HUDEP-2 (cell line): ENCODE data around the gene LHFPL2.
"Not testable (repeated sequence)": the region's sequence is repeated elsewhere in the genome, so short reads cannot be mapped to it uniquely, and the experiment has no call there.

Source experiments
- DNase-seq, 76 experiments: peaks; one replicate each; lab custom pipeline; 2025; ENCODE audit not compliant: unreplicated experiment in 76 of 76; lab: John Stamatoyannopoulos, UW

Gene LHFPL2

DNA sequence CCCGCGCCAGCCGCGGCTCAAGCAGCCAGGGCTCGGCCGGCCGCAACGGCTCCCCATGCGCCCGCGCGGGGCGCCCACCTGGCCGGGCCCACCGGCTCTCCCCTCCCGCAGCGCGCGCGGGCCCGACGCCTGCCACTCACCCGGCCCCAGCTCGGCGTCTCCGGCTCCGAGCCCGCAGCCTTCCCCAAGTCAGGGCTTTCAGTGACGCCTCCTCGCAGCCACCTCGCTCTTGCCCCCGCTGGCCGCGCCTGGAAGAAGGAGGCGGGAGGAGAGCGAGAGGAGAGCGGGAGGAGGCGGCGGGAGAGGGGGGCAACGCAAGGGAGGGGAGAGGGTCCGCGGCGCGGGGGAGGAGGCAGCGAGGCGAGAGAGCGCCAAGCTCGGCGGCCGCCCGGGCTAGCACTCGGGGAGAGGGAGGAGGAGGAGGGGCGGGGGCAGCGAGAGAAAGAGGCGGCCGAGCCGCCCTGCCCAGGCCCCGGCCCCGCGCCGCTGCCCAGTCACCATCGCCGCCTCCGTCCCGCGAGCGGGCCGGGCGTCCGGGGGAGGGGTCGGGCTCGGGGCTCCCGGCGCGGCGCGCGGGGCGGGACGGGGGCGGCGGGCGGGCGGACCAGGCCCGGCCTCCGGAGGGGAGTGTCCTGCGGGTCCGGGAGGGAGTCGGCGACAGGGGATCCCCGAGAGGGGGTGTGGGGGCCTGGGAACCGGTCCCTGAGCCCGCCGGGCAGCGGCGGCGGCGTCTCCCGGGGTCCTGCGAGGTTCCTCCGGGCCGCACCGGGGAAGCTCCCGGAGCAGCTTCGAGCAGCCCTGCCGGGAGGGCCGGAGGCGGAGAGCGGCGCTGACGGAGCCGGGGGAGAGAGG is at the start of gene LHFPL2:
TSS of gene LHFPL2 (minus strand) at position 414 of the 852 bp plus-strand sequence. CDS start 138,559 bp downstream, outside the sequence.
- DNase-seq = peak in 6 of 76 experiments; percentile 6 to 35 (median 11)

DNA sequence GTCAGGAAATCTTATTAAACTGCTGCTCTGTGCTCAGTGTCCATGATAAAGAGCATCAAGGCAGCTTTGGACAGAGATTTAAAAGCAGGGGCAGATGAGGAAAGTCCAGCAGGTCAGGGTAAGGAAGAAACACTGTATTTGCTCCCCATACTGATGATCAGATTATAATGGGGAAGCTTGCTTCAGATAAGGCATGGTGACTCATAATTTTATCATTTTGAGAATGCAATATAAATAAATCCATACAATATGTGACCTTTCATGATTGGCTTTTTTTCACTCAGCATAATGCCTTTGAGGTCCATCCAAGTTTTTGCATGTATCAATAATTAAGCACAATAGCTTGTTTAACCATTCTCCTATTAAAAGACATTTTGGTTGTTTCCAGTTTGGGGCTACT is 48.1 kb upstream of the LHFPL2 start:
- no peak for DNase-seq

- not testable (repeated sequence) for DNase-seq
These were observed 47.5 kb upstream of the LHFPL2 start for GRCh38 chr5:78696052-78696451.

DNA sequence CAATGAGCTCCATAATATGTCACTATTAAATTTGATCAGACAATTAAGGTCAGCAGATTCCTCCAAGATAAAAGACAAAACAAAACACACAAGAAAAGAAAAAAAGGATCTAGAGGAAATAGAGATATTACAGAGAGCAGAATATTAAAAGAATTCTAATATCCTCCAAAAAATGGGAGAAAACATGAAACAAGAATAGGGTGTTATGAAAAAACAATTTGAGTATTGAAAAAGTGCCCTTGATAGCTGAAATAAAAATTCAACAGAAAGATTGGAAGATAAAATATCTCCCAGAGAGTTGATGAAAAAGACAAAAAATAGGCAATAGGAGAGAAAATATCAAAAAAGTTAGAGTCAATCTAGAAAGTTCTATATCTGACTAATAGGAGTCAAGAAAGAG is 44.8 kb upstream of the LHFPL2 start:
- DNase-seq = no peak

DNA sequence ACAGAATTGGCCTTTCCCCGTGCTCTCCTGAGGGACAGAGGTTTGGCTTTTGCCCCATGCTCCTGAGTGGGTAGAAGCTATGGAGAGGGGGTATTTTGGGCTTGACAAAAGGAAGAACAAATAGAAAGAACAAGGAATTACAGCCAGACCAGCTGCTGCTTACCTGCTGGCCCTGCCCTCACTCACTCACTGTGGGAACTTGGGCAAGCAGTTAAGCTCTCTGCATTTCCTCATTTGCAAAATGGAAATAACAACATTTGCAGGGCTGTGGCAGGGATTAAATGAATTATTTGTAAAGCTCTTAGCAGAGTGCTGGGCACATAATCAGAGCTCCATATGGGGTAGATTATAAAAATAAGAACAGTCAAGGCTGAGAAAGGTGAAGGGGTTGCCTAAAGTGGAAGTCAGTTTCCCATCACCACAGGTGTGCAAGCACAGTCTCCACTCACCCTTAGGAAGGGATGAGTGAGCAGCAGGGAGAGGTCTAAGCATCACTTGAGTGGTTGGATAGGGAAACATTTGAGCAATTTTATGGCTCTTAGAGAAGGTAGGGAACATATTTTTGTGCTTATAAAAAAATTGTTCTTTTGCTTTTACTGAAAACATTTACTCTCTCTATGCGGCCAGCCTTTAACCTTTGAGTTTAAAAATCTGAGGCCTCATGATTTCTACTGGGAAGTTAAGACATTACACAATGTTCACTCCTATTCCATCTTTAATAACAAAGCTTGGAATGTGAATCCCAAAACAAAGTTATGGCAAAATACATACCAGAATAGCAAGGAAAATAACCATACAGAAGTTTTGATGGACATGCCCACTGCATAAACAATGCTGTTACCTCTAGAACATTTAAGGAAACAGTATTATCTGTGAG is 42.8 kb upstream of the LHFPL2 start:
- DNase-seq = no peak

DNA sequence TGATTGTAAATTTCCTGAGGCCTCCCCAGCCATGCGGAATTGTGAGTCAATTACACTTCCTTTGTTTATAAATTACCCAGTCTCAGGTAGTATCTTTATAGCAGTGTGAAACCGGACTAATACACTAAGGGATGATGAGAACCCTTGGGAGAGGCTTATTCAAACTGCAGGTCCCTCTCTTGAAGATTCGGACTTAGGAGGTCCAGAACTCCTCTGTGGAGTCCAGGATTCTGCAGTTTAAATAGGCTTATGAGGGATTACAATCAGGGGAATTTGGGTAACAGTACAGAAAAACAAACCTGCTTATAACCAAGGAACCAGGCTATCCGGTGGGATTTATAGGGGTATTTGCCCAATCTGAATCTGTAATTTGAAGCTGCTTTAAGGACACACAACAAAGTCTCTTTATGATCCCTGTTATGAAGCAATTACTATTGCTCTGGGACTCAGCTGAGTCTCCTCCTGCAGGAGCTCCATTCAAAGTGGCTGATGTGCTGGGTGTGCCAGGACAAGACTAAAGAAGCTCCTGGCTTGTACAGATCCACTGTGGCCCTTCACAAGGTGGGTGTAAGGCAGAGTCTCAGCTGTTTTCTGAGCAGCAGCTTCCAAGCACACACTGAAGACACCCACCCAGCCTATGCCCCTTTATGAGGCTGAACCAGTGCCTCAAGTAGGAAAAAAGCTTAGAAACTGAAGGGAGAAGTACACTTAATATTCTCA is 41.8 kb upstream of the LHFPL2 start:
- DNase-seq = no peak

DNA sequence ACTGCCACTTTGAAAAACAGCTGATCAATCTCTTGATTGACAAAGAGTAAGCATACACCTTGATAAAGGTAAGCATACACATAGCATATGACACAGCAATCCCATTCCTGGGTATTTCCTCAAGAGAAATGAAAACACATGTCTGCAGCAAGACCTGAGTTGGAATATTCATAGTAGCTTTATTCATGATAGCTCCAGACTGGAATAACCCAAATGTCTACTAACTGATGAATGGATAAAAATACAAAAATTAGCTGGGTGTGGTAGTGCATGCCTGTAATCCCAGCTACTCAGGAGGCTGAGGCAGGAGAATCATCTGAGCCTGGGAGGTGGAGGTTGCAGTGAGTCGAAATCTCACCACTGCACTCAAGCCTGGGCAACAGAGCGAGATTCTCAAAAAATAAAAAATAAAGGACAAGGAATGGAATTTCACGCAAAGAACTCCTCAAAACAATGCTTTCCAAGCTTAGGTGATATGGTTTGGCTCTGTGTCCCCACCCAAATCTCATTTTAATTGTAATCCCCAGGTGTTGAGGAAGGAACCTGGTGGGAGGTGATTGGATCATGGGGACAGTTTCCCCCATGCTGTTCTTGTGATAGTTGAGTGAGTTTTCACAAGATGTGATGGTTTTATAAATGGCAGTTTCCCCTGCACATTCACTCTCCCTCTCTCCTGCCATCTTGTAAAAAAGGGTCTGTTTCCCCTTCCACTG is 41.1 kb upstream of the LHFPL2 start:
- no peak for DNase-seq

- DNase-seq = not testable (repeated sequence)
These were observed 38.9 kb upstream of the LHFPL2 start for GRCh38 chr5:78687514-78687913.

- DNase-seq = not testable (repeated sequence)
These were observed 35.3 kb upstream of the LHFPL2 start for GRCh38 chr5:78683905-78684304.

- no peak for DNase-seq
These were observed 31.3 kb upstream of the LHFPL2 start for GRCh38 chr5:78679905-78680304.

DNA sequence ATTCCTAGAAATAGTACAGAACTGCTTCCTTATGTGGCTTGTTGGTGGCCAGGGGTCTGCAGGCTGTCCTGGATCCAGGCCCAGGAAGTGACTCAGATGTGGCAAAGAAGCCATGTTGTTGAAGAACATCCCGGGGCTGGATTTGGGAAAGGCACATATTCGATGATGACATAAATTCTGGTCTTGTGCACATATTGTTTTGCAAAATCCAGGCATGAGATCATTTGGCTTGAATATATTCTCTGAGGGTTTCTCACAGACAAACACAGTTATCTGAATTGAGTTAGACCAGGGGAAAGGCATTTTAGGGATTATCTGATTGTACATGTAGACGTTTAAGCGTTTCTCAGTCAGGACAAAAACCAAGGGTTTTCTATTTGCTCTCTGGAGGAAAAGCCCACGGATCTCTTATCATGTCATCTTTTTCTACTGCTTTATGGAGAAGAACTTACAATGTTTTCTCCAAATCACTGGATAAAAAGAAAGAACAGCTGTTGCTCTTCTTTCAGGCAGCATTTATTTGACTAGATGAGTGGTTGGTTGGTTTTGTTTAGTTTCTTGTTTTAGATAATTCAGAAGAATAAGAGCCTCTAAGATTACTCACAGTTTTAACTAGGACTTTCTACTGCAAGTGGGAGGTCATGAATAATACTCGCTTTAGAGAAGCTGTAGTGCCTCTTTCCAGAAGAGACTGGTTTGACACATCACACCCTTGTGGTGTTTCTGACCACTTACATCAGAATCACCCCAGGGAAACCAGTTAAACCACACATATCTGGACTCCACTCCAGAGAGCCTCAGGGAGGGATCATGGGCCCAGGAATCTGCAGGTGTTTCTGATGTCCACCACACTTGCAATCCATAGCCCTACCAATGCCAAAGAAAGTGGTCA is 29.5 kb upstream of the LHFPL2 start:
- DNase-seq = no peak

DNA sequence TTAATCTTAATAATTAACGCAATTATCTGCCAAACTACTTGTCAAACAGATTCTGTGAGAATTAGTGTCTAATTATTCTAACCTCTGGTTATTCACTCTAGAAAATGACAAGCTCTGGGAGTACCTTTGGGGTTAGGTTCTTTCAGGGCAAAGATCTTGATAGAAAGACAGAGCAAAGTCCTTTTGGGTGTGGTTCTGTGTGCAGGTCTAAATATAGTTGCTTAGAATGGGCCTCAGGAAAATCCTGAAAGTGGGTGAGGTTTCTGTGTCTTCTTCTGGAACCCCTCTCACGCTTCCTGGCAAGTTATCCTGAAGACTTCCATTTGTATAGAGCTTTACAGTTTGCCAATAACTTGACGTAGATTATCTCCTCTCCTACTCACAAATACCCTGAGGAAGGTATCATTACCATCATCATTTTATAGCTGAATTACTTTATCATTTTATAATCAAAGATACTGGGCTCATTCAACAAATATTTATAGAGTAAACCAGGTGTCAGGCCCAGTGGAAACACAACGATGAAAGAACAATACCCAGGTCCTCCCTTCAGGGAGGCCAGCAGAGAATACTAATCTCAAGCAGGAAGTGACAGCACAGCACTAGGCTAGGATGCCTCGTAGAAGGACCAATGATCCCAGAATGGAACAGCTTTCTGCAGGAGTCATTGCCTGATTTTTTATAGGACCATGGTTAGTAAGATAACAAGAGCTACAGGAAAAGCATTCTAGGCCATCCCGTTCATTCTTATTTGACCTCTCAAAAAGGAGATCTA is 27.6 kb upstream of the LHFPL2 start:
- no peak for DNase-seq

GRCh38 chr5:78673827-78674226 is 25.3 kb upstream of the LHFPL2 start:
- DNase-seq = not testable (repeated sequence)

DNA sequence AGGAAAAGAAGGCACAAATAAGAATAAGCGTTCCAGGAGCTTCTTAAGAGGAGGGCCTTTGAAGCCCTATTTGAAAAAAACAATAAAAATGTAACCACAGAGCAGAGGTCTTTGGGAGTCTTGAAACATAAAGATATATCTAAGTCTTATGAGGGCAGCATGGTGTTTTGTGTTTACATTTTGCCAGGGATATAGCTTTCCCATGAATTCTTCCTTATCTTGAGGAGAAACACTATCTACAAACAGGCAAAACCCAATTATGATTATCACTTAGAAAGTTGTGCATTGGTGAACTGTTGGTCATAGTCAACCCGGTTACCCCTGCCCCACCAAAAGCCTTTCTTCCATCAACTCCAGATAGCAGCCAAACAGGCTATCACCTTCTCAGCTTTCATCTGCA is 23.6 kb upstream of the LHFPL2 start:
- DNase-seq = no peak

DNA sequence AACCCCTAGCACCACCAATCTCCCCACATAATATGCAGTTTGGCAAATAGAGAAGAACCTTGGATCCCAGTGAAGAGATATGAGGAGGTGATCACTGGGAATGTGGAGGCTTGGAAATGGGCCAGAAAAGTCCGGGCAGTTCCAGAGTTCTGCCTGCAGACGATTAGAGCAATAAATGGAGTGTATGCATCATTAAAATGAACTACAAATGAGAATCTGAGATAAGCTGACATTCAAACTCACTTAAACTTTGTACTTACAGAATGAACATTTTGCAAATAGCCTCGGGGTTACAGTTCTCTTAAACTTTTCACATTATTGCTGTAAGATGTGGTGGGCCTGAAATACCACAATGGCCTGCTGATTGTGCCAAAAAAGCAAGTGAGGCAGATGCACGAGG is 23.0 kb upstream of the LHFPL2 start:
- DNase-seq = no peak

DNA sequence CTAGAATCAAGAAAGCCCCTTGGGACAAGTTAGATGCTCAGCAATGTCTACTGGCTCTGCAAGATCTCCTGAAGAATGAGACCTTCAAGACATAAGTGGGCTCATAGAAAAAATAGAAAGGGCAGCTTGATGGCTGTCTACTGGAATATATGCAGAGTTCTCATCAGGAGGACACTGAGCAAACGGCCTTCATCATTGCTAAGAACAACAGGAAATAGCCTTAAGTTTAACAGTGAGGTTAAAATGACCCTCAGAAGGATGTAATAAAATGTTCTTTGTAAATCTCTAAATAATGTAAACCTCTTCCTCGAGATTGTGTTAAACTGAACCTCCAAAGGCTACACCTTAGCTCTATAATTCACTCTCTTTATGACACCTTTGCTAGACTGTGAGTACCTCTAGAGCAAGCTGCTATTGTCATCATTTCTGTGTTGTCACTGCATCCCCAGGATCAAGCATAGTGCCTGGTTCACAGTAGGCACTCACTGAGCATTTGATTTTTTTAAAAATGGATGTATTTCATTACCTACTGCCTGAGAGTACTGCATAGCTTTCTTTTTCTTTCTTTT is 22.2 kb upstream of the LHFPL2 start:
- no peak for DNase-seq

DNA sequence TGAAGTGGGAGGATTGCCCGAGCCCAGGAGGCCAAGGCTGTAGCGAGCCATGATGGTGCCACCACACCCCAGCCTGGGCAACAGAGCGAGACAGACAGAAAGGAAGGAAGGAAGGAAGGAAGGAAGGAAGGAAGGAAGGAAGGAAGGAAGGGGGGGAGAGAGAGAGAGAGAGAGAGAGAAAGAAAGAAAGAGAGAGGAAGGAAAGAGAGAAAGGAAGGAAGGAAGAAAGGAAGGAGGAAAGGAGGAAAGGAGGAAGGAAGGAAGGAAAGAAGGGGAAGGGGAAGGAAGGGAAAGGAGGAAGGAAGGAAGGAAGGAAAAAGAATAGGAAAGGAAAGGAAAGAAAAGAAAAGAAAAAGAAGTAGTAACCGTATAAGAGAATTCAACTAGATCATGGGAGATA is 20.8 kb upstream of the LHFPL2 start:
- no peak for DNase-seq

- DNase-seq = no peak
These were observed 19.0 kb upstream of the LHFPL2 start for GRCh38 chr5:78667461-78668103.
